SHP77 (cell line): Measurements from ENCODE around the gene DOCK1.

Experiments
- DNase-seq, 2 experiments: peaks; one replicate each; lab custom pipeline; 2025; lab: John Stamatoyannopoulos, UW

The DOCK1 gene

GRCh38 chr10:127427926-127428325 lies 522.7 kb downstream of the DOCK1 start:
- no peak for DNase-seq

- no peak for DNase-seq
These were observed 523.3 kb downstream of the DOCK1 start for GRCh38 chr10:127428385-127428980.

GRCh38 chr10:127429601-127430312 lies 524.5 kb downstream of the DOCK1 start:
- DNase-seq, result no peak

- no peak for DNase-seq
These were observed 526.3 kb downstream of the DOCK1 start for GRCh38 chr10:127431525-127431924.

- DNase-seq, result no peak
These were observed 528.8 kb downstream of the DOCK1 start for GRCh38 chr10:127434006-127434405.

GRCh38 chr10:127435246-127435645 lies 530.0 kb downstream of the DOCK1 start:
- DNase-seq, result no peak

GRCh38 chr10:127440371-127440770 lies 535.1 kb downstream of the DOCK1 start:
- no peak for DNase-seq

GRCh38 chr10:127441350-127442219 lies 536.4 kb downstream of the DOCK1 start:
- no peak for DNase-seq

GRCh38 chr10:127442220-127442525 lies 536.9 kb downstream of the DOCK1 start:
- DNase-seq, result no peak

- no peak for DNase-seq
These were observed 538.9 kb downstream of the DOCK1 start for GRCh38 chr10:127444155-127444554.

- no peak for DNase-seq
These were observed 542.0 kb downstream of the DOCK1 start for GRCh38 chr10:127447197-127447596.

- DNase-seq, result no peak
These were observed 544.3 kb downstream of the DOCK1 start for GRCh38 chr10:127449490-127449889.

- no peak for DNase-seq
These were observed 545.4 kb downstream of the DOCK1 start for GRCh38 chr10:127450644-127451043.

GRCh38 chr10:127451628-127452027 lies 546.4 kb downstream of the DOCK1 start:
- DNase-seq, result no peak

GRCh38 chr10:127452568-127452967 lies 547.3 kb downstream of the DOCK1 start:
- DNase-seq, result no peak

- no peak for DNase-seq
These were observed 548.5 kb downstream of the DOCK1 start for GRCh38 chr10:127453706-127454105.

GRCh38 chr10:127456122-127456521 lies 550.9 kb downstream of the DOCK1 start:
- DNase-seq, result no peak

- DNase-seq, result no peak
These were observed 553.0 kb downstream of the DOCK1 start for GRCh38 chr10:127458016-127458810.

GRCh38 chr10:127458829-127459228 lies 553.6 kb downstream of the DOCK1 start:
- DNase-seq, result no peak

- no peak for DNase-seq
These were observed 554.7 kb downstream of the DOCK1 start for GRCh38 chr10:127459918-127460317.

GRCh38 chr10:127462643-127463295 lies 557.5 kb downstream of the DOCK1 start:
- DNase-seq, result no peak

- no peak for DNase-seq
These were observed 558.3 kb downstream of the DOCK1 start for GRCh38 chr10:127463548-127463947.
